Measurements from ENCODE around the gene STX18.
"Not testable (repeated sequence)": the region's sequence is repeated elsewhere in the genome, so short reads cannot be mapped to it uniquely, and the experiment has no call there.

STX18 gene

DNA sequence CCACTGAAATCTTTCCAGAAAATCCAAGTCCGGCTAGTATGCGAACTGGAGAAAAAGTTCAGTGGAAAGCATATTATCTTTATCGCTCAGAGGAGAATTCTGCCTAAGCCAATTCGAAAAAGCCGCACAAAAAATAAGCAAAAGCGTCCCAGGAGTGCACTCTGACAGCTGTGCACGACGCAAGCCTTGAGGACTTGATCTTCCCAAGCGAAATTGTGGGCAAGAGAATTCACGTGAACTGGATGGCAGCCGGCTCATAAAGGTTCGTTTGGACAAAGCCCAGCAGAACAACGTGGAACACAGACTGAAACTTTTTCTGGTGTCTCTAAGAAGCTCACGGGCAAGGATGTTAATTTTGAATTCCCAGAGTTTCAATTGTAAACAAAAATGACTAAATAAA is 34.4 kb downstream of the STX18 start:
- no peak for TF ChIP-seq CTCF (IDR thresholded peaks at IDR 0.05; ENCODE audit: extremely low read depth, missing control alignments)
- no peak for DNase-seq (ENCODE audit: low spot score)

- no peak for DNase-seq (ENCODE audit: low spot score)
- TF ChIP-seq CTCF (IDR thresholded peaks at IDR 0.05; ENCODE audit: extremely low read depth, missing control alignments) = no peak
Measured at GRCh38 chr4:4506961-4507360, 34.9 kb downstream of the STX18 start.

DNA sequence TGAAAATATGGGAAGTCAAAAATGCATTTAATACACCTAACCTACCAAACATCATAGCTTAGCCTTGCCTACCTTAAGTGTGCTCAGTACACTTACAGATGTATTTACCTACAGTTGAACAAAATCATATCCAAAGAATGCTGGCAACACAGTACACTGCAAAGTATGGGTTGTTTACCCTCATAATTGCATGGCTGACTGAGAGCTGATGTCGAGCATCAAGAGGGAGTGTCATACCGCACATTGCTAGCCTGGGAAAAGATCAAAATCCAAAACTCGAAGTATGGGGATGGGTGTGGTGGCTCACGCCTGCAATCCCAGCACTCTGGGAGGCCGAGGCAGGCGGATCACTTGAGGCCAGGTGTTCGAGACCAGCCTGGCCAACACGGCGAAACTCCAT is 36.6 kb downstream of the STX18 start:
- not testable (repeated sequence) for DNase-seq (ENCODE audit: low spot score)

DNA sequence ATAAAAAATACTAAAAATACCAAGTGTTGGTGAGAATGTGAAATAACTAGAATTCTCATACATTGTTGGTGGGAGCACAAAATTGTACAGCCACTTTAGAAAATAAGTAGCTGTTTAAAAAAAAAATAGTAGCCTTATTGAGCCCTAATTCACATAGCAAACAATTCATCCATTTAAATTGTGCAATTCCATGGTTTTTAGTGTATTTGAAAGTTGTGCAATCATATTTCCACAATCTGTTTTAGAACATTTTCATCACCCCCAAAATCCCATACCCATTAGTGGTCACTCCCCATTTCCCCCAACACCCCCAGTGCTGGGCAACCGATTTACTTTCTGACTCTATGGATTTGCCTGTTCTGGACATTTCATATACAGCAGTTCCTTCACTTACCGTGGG is 37.1 kb downstream of the STX18 start:
- DNase-seq (ENCODE audit: low spot score) = no peak
- no peak for TF ChIP-seq CTCF (IDR thresholded peaks at IDR 0.05; ENCODE audit: extremely low read depth, missing control alignments)

GRCh38 chr4:4502694-4503311 is 39.0 kb downstream of the STX18 start:
- TF ChIP-seq CTCF (IDR thresholded peaks at IDR 0.05; ENCODE audit: extremely low read depth, missing control alignments) = no peak
- DNase-seq (ENCODE audit: low spot score) = peak; percentile 23

GRCh38 chr4:4501679-4502078 is 40.2 kb downstream of the STX18 start:
- TF ChIP-seq CTCF (IDR thresholded peaks at IDR 0.05; ENCODE audit: extremely low read depth, missing control alignments) = no peak
- DNase-seq (ENCODE audit: low spot score) = no peak

- TF ChIP-seq CTCF (IDR thresholded peaks at IDR 0.05; ENCODE audit: extremely low read depth, missing control alignments) = no peak
- DNase-seq (ENCODE audit: low spot score) = no peak
Measured at GRCh38 chr4:4499438-4500123, 42.3 kb downstream of the STX18 start.
